MV-4-11 (cell line): ENCODE measurements around the gene COL9A2.

ENCODE experiments used
- DNase-seq: peaks from one replicate; lab custom pipeline; 2025; lab: John Stamatoyannopoulos, UW

Gene COL9A2

DNA sequence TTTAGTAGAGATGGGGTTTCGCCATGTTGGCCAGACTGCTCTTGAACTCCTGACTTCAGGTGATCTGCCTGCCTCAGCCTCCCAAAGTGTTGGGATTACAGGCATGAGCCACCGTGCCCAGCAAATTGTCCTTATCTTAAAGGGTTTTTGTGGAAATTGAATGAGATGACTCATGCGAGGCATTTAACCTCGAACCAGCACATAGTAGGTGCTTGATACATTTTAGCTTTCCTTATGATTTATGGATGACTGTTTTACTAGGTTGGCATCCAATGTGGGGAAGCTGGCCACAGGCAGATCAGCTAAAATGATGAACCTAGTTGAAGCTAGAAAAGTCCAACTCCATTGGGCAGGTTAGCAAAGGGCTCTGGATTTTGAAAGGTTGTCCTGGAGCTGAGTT is 1.4 kb upstream of the COL9A2 start:
- DNase-seq, result no peak

DNA sequence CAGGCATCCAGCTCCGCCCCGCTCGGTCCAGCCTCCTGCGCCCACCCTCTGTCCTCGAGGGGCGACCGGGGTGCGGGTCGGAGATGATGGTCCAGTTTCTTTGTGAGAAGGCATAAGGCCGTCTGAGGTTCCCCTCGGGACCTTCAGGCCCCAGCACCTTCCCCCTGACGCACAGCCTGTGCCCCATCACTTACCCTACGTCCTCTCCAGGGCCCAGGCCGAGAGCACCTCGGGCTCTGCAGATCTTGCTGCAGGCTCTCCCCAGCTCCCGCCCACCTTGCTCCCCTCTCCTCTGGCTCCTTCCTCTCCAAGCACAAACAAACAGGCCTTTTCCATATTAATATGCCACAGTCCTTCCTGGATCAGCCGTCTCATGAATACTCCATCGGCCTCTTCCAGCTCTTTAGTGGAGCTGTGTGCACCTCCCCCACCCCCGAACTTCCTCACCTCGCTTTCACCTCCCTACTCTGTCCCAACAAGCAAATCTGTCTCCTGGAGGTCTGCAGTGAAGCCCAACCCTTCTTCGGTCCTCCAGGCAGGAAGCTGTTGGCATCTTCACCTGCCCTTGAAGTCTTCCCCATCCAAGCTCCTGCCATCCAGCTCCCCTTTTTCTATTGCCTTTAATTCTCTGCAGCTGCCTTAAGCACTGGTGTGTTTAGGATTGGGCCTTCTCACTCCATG is 448 bp upstream of the COL9A2 start:
- no peak for DNase-seq

DNA sequence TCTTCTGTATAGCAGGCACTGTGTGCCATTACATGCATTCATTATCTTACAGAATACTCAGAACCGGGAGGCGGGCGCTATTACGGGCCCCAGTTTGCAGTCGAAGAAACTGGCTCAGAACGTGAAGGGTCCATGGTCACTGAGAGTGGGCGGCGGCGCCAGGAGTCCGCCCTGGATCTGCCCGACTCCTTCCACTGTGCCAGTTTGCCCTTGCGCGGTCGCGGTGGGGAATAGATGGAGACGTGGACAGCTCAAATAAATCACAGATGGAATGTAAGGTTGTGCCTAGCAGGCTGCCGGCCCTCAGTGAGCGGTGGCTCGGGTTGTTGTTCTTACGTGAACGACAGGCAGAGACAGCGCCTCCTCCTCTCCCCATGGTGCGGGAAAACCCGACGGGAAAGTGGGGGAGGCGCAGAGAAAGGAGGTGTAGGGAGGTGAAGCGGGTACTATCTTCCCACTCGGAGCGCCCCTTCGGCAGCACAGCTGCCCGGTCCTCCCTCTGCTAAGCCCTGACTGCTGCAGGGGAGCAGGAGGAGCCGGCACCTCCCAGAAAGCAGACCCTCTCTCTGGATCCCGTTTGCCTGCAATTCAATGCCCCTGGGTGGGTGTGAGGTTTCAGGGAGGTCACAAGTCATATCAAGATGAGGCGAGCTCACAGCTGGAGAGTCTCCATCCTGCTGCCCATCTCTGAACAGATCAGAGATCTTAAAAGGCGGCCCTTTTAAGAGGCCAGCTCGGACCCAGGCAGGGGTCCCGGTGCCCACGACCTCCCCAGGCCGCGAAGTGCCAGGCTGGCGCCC is 1.1 kb downstream of the COL9A2 start:
- DNase-seq, result no peak

DNA sequence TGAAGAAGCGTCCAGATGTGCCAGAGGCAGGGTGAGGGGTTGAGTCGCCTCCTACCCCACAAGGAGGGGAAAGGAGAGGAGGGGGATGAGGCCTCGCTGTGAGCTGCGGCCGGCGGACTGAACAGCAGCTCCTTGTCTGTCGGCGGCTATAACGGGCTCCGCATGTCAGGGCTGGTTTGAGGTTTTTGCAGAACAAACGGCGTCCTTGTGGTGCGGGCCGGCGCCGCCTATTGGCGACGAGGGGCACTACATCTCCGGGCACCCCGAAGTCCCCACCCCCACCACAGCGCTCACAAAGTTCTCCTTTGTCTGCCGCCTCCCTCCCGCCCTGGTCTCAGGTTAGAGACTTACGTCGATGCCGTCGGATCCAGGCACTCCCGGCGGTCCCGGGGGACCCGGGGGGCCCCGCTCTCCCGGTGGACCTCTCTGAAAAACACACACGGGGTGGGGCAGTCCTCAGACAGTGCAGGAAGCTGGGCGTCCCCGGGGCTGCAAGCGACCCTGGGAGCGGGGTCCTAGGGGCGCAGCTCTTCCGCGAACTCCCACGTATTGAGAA is 1.8 kb downstream of the COL9A2 start:
- DNase-seq, result peak; percentile 82

DNA sequence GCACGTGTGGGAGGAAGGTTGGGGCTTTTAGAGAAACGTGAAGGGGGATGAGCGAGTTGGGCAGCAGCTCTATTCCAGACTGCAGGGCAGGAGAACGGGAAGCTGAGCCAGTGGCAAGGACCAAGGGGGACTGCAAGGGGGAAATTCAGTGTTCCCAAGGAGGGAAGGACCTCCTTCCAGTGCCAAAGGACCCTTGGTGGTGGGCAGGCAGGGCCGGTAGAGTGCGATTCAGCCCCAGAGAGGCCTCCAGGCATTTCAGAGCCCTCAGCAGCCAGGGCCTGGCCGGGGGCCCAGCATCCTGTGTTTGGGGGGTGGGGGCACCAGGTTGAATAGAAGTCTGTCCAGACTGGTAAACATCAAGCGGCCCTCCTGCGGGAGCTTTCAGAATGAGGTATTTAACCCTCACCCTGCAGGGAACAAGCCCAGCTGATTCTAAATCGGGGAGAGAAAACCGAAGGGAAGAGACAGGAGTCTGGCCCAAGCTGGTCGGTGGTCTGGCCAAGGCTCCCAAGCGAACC is 2.3 kb downstream of the COL9A2 start:
- no peak for DNase-seq

DNA sequence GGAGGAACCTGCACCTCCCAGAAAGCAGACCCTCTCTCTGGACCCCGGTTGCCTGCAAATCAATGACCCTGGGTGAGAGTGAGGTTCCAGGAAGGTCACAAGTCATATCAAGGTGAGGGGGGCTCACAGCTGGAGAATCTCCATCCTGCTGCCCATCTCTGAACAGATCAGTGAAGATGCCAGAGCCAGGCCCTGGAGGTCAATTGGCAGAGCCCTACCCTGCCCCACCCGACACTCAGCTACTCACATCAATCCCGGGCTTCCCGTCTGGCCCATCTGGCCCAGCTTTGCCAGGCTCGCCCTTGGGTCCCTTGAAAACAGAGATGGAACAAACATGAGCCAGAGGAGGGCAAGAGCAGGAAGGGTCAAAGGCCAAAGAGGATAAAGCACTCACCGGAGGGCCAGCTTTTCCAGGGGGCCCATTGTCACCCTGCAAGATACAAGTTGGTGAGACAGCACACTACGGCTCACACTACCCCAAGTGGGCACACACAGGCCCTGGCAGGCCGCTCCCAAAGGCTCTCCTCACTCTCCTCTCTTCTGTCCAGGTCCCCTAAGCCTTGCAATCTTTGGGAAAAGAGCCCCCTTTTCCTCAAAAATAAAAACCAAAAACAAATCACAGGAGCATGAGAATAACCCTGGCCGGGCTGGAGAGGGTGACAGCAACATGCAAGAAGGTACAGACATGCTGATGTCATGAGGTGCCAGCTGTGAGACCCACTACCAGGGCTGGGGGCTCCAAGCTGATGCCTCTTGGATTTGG is 2.9 kb downstream of the COL9A2 start:
- DNase-seq, result no peak

DNA sequence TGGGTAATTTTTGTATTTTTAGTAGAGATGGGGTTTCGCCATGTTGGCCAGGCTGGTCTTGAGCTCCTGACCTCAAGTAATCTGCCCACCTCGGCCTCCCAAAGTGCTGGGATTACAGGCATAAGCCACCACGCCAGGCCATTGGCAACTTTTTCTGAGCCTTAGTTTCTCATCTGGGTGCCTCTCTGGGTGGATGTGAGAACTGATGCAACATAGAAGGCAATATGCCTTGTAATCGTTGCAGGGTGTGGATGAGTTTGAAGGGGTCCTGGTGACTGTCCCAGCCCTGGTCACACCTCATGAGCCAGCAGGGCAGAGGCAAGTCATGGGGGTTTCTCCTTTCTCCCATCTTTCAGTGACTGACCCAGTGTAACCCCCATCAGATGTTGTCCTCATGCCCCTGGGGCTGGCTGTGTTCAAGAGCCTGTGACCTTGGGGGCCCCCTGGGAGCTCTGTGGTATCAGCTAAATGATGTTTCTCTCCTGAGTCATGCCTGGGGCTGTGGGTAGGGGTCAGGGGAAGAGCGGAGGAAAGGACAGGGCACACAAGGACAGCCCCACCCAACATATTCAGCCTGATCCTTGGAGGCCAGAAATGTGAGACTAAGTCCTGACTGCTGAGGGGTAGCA is 3.6 kb downstream of the COL9A2 start:
- peak; percentile 31 for DNase-seq

DNA sequence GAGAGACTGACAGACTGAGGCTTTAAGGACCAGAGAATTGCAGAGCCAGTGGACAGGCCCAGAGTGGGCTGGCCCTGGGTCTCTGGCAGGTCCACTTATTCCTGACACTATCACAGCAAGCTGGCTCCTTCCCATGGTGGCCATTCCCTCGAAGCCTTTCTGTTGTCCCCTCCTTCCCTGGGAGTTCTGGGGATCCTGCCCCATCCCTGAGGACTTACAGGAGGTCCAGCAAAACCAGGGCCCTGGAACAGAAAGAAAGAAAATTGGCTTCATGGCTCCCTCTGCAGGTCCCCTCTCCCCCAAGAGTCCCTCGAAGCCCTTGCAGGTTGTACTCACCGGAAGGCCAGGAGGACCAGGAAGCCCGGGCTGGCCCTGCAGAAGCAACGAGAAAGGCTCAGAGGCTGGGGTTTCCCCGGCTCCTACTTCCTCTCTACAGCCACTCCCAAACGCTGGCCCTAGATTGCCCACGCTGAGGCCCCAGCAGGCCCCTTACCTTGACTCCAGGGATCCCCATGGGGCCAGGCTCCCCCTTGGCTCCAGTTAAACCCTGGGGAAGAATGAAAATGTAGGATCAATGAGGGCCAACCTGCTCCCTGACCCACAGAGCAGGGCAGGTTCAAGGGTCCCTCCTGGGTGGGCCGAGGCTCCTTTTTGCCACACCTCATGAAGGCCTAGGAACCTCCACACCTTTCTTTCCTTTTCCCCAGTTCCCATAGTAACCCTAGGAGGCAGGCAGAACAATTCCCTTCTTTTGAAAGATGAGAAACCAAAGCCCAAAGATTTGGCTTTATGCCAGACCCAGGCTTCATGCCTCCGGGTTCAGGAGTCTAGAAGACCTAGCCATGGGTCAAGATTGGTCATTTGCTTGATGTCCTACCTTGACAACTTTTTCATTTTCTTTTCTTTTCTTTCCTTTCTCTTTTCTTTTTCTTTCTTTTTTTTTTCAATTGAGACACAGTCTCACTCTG is 4.6 kb downstream of the COL9A2 start:
- peak; percentile 67 for DNase-seq

DNA sequence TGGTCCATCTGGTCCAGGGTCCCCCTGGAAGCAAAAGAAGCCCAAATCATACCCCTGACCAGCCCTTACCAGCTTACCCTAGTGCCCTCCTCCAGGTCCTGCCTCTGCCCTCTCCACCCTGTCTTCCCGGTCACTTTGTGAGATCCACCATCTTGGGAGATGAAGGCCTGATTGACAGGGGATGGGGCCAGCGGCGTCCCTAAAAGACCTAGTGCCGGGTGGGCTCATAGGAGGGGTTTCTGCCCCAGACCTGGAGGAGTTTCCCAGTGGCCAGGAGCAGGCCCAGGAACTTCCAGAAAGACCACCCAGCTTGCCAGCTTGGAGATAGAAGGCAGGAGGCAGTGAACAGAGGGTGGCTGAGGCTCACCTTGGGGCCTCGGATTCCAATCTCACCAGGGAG is 5.4 kb downstream of the COL9A2 start:
- DNase-seq, result no peak

DNA sequence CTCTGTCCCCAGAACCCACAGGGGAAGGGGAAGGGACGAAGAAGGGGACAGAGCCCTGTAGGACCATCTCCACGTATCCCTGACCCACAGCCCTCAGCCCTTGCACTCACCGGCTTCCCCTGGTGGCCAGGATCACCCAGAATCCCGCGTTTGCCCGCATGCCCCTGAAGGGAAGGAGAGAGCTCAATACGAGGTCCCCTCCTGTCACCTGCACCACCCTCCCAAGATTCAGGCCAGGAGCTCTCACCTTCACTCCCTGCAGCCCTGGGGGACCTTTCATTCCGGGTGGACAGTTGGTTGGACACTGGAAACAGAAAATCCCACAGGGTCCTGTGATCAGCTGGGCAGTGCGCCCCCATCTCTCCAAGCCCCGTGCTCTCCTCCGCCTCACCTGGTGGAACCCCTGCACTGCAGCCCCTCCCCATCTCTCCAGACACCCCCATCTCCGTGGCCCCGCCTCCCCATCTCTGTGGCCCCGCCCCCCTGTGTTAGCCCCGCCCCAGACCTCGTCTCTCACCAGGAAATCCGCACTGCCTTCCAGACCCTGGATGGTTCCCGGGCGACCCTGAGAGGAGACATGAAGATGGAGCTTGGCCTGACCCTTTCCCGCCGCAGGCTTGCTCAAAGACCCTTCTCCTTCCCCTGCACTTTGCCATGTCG is 6.0 kb downstream of the COL9A2 start:
- DNase-seq, result no peak

DNA sequence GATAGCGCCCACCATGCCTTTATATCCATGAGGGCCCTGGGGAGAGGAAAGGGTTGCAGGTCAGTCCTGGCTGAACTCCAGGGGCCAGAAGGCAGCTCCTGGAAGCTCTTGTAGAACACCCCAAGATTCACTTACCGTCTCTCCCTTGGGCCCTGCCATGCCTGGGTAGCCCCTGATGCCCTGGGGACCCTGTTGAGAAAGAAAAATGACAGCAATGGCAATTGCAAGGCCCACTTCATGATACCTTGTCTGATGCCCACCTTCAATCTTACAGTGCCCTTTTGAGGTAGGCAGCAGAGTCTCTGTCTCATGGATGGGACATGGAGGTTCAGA is 7.0 kb downstream of the COL9A2 start:
- DNase-seq, result no peak

DNA sequence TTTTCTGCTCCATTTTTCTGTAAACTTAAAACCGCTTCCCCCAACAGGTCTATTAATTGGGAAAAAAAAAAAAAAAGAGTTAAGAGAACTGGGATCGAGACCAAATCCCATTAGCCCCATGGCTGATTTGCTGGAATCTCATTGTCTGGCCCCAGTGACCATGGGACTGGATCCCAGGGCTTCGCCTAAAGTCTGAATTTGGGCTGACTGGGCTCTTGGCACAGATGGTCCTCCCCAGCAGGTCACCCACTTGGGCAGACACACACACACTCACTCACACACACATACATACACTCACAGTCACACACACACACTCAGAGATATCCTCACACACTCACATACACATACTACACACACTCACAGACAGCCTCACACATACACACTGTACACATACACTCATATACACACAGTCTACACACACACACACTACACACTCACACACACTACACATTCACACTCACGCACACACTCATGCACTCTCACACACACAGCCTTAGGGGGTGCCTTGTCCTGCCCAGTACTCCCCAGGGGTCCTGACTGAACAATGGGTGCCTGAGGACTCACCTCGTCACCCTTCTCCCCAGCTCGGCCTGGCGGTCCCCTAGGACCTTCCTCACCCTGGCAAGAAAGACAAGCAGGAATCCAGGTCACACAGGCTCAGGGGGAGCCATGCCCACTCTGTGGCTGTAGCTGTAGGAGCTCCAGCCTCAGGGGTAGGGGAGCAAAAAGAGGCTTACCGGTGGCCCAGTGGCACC is 7.5 kb downstream of the COL9A2 start:
- DNase-seq, result no peak

DNA sequence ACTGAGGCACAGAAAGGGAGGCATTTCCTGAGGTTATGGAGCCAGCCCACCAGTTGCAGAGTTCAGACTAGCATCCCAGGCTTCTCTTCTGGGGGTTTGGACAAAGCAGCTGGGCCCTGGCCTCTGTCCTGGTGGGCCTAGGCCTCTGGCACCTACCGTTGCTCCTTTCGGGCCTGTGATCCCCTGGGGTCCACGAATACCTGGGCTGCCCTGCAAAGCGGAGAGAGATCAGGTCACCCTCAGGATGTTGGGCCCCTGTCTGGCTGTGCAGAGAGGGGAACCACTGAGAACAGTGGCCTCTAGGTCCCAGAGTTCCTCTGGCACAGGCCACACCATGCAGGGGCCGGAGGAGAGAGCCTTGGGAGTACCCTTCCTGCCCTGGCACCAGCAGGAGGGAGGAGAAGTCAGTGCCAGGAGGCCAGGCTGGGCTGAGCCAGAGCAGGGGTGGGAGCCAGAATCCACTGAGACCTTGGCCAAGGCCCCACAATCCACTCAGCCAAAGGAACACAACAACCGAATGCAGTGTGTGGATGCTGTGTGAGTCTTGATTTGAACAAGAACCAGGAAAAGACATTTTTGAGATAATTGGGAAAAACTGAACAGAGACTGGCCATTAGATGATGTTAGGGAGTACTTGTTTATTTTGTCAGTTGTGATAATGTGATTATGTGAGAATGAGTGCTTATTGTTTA is 8.9 kb downstream of the COL9A2 start:
- no peak for DNase-seq

DNA sequence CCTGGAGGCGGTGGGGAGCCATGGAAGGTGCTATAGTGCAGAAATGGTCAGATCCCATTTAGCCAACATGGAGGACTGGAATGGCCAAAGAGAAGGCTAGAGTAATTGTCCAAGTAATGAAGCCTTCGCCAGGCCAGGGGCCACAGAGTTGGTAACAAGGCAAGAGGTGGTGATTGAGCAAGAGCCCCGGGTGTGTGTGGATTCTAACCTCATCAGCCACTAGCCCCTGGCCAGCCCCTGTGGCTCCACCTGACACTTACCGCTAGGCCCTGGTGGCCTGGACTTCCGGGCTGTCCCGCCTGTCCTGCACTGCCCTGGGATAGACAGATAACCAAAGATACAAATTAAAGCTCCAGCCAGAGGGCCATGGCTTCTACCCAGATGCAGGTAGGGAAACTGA is 9.9 kb downstream of the COL9A2 start:
- DNase-seq, result no peak

DNA sequence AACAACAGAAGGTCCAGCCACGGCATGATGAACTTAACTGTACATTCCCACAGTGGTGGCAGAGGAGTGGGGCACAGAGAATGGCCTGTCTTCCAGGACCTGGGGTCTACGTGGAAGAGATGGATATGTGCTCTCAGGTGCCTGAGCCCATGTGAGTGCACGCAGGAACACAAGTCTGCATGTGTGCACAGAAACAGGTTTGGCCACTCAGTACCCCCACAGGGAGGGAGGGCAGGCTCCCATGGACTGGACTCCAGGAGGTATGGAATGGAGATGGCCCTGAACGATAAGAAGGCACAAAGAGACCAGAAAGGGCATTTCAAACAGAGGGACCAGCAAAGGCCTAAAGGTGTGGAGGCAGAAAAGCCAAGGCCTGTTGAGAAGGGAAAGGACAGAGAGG is 10.8 kb downstream of the COL9A2 start:
- DNase-seq, result no peak

DNA sequence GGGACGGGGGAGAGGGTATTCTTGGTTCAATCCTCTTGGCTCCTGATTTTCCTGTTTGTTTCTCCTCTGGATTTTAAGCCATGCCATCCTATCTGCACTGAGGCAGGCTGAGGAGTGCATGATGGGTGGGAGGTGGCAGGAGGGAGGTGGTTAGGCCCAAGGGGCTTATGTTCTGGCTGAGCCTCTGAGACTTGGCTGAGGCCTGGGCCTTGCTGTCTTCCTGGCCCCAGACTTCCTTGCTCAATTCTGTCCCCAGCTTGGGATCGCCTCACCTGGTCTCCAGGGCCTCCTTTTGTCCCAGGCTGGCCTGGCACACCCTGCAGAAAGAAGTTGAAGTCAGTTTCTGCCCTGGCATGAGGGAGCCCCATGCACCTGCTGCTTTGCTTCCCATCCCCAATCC is 11.2 kb downstream of the COL9A2 start:
- no peak for DNase-seq

DNA sequence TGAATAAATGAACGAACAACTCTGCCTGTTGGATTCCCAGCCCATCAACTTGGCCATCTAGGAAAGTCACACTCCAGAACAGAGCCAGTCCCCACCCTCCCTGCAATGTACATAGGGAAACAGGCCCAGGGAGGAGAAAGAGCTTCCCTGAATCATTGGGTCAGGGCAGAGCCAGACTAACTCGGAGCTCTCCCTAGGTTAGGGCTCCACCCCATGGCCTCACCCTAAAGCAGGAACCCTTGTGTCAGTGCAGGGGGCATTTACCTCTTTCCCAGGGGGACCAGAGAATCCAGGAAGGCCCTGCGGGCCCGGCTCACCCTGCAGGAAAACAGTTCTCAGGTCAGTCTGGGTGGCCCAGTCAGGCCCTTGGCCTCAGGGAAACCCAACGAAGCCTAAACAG is 11.6 kb downstream of the COL9A2 start:
- no peak for DNase-seq

DNA sequence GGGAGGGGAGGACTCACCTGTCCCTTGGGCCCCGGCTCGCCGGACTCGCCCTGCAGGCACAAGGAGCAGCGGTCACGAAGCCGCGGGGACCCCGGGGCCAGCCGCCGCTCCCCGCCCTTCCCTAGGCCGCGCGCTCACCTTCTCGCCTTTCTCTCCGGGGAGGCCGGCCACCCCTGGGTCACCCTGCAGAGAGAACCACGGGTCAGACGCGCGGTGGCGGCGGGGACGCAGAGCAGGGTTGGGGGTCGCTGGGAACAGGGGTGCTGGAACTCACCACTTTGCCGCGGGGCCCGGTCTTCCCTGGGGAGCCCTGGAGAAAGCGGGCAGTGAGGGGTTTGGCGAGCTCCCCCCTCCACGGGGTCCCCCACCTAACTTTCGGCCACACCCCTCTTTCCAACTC is 13.3 kb downstream of the COL9A2 start:
- DNase-seq, result no peak
